LNCAP (cell line): ENCODE results near the gene COPA.

Experiments
- CTCF ChIP-seq: fragments of 450-650 bp; IDR thresholded peaks from 2 replicates; pipeline ENCODE4 v1.5.1; 2017; ENCODE audit warnings: mild to moderate bottlenecking

Gene COPA

GRCh38 chr1:160309185-160309557, 33.9 kb downstream of the COPA start:
- no peak for TF ChIP-seq CTCF

- no peak for TF ChIP-seq CTCF
Observed at GRCh38 chr1:160308451-160309184, 34.4 kb downstream of the COPA start.

GRCh38 chr1:160307118-160307791, 35.8 kb downstream of the COPA start:
- no peak for TF ChIP-seq CTCF

- no peak for TF ChIP-seq CTCF
Observed at GRCh38 chr1:160300173-160300572, 42.9 kb downstream of the COPA start.

- no peak for TF ChIP-seq CTCF
Observed at GRCh38 chr1:160296036-160296435, 47.0 kb downstream of the COPA start.

- no peak for TF ChIP-seq CTCF
Observed at GRCh38 chr1:160293020-160293968, 49.8 kb downstream of the COPA start.
